ENCODE results near the gene RGS14.

GRCh38 chr5:177383181-177383580 is 25.5 kb downstream of the RGS14 start:
- TF ChIP-seq CTCF (IDR thresholded peaks at IDR 0.05) (no peak), POLR2A (IDR thresholded peaks at IDR 0.05) (no peak), EP300 (IDR thresholded peaks at IDR 0.05) (no peak)
